Measurements from ENCODE around the gene ELFN2.

DNA sequence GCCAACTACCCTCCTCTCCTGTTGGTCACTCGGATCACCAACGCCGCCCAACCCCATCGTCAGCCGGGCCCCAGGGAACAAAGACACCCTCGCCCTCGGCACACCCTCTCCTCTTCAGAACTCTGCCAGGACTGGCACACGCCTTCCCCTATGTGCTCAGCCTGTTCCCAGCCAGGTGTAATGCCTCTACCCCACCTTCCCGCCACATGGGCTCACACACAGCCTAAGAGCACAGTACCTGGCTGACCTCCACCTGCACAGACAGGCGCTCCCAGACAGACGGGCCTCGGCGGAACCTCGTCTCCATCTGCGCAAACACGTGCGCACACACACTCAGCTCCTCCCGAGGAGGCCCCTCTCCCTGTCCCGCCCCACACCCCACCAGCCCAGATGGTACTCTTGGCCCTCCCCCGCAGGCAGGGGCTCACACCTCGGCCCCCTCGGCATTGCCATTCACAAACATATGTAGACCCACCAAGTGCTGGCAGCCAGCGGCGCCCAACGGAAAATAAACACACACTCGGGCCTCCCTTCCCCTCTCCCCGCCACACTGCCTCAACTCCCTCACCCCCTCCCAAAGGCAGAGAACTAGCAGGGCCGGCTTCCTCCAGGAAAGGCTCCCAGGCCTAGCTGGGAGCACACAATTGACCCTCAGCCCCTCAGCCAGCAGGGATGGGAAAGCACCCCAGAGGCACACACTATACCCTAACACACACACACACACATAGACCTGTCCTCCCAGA lies 8.5 kb downstream of the ELFN2 start:
- no peak for TF ChIP-seq CTCF (IDR thresholded peaks at IDR 0.05)
- TF ChIP-seq POLR2A (IDR thresholded peaks at IDR 0.05) = no peak
- no peak for TF ChIP-seq EP300 (IDR thresholded peaks at IDR 0.05)
